Testis (tissue), 2 donors: ENCODE data around the gene TAF11L13.

Experiments
- POLR2A ChIP-seq: fragments of 450-650 bp; IDR thresholded peaks from one replicate; pipeline ENCODE4 v1.6.1; 2017; ENCODE audit warnings: antibody characterized with exemption, mild to moderate bottlenecking, moderate library complexity
- TF ChIP-seq, protein P1 (sequence below), 3 experiments: fragments of 450-650 bp in 2 of 3; fragments of 200-600 bp in 1 of 3; sonication (generic) in 1 of 3; IDR thresholded peaks; one replicate each; pipeline ENCODE4 v1.5.1; 2016 to 2019; ENCODE audit warnings: antibody characterized with exemption in 3 of 3, mild to moderate bottlenecking in 2 of 3, moderate library complexity in 1 of 3

DNA sequence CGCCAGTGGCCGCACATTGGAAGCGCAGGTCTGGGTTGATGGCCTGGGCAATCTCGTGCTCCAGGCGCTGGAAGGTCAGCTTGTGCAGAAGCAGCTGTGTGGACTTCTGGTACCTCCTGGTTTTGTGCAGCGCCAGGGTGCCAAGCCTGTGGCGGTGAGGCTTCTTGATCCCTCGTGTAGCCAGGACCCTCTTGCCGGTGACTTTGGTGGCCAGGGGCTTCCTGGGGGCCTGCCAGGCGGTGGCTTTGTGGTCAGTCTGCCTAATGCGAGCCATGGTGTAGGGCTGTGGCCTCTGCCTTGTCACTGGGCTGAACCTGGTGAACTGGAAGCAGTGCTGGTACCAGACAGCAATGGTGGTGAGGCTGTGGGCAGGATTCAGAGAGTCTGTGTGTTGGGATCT lies 6.2 kb upstream of the TAF11L13 start:
- TF ChIP-seq POLR2A = no peak
- TF ChIP-seq, protein P1, sequence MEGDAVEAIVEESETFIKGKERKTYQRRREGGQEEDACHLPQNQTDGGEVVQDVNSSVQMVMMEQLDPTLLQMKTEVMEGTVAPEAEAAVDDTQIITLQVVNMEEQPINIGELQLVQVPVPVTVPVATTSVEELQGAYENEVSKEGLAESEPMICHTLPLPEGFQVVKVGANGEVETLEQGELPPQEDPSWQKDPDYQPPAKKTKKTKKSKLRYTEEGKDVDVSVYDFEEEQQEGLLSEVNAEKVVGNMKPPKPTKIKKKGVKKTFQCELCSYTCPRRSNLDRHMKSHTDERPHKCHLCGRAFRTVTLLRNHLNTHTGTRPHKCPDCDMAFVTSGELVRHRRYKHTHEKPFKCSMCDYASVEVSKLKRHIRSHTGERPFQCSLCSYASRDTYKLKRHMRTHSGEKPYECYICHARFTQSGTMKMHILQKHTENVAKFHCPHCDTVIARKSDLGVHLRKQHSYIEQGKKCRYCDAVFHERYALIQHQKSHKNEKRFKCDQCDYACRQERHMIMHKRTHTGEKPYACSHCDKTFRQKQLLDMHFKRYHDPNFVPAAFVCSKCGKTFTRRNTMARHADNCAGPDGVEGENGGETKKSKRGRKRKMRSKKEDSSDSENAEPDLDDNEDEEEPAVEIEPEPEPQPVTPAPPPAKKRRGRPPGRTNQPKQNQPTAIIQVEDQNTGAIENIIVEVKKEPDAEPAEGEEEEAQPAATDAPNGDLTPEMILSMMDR (IDR thresholded peaks at IDR 0.05) = no peak
